ENCODE data around the gene FSTL1.

The FSTL1 gene

GRCh38 chr3:120454076-120454689 is 3.4 kb upstream of the FSTL1 start:
- no peak for TF ChIP-seq CTCF (IDR thresholded peaks at IDR 0.05; ENCODE audit: insufficient read depth, missing control alignments)
- FAIRE-seq: no peak
- no peak for DNase-seq (ENCODE audit: insufficient read length, low spot score)

GRCh38 chr3:120452816-120453215 is 2.0 kb upstream of the FSTL1 start:
- DNase-seq (ENCODE audit: insufficient read length, low spot score) (no peak), FAIRE-seq (no peak)
- TF ChIP-seq CTCF (IDR thresholded peaks at IDR 0.05; ENCODE audit: insufficient read depth, missing control alignments): no peak

GRCh38 chr3:120451806-120452205 is 1.0 kb upstream of the FSTL1 start:
- TF ChIP-seq CTCF (IDR thresholded peaks at IDR 0.05; ENCODE audit: insufficient read depth, missing control alignments): no peak
- FAIRE-seq (no peak), DNase-seq (ENCODE audit: insufficient read length, low spot score) (no peak)

- no peak for FAIRE-seq
- no peak for TF ChIP-seq CTCF (IDR thresholded peaks at IDR 0.05; ENCODE audit: insufficient read depth, missing control alignments)
- DNase-seq (ENCODE audit: insufficient read length, low spot score): no peak
Measured at GRCh38 chr3:120451272-120451761, 525 bp upstream of the FSTL1 start.

- peak; percentile 26 for DNase-seq (ENCODE audit: insufficient read length, low spot score)
- TF ChIP-seq CTCF (IDR thresholded peaks at IDR 0.05; ENCODE audit: insufficient read depth, missing control alignments): no peak
- no peak for FAIRE-seq
Measured at GRCh38 chr3:120449701-120450599, 842 bp downstream of the FSTL1 start.

GRCh38 chr3:120449251-120449650 is 1.5 kb downstream of the FSTL1 start:
- no peak for TF ChIP-seq CTCF (IDR thresholded peaks at IDR 0.05; ENCODE audit: insufficient read depth, missing control alignments)
- FAIRE-seq: no peak

GRCh38 chr3:120448756-120449155 is 2.0 kb downstream of the FSTL1 start:
- FAIRE-seq (no peak), DNase-seq (ENCODE audit: insufficient read length, low spot score) (no peak)

More at GRCh38 chr3:120449251-120449650, 1.5 kb downstream of the FSTL1 start:
- DNase-seq (ENCODE audit: insufficient read length, low spot score): no peak

More at GRCh38 chr3:120448756-120449155, 2.0 kb downstream of the FSTL1 start:
- no peak for TF ChIP-seq CTCF (IDR thresholded peaks at IDR 0.05; ENCODE audit: insufficient read depth, missing control alignments)

Data from D721Med (cell line).